Activated CD8-positive, alpha-beta memory T cell treated with anti-CD3 and anti-CD28 coated beads, Interleukin-2, amount 50 U/mL, for 48 hours (primary cell): ENCODE measurements around the gene SMCO2.

ENCODE experiments used
- DNase-seq: peaks from one replicate; pipeline ENCODE4 v3.0.0-alpha.2; 2020

The SMCO2 gene

DNA sequence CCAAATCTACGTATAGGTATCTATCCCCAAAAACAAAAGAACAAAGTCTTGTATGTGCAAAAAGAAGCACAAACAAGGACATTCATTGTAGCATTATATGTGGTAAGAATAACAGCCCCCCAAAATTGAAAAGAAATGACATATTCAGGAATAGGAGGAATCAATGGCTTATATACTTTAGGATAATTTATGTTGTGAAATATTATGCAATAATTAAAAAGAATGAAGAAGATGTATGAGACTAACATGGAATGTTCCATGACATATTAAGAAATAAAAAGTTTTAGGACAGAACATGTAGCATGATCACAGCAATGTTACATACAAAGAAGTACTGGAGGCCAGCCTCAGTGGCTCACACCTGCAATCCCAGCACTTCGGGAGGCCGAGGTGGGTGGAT, 9.1 kb downstream of the SMCO2 start:
- DNase-seq = no peak

GRCh38 chr12:27456618-27457017, 10.1 kb downstream of the SMCO2 start:
- DNase-seq = no peak

DNA sequence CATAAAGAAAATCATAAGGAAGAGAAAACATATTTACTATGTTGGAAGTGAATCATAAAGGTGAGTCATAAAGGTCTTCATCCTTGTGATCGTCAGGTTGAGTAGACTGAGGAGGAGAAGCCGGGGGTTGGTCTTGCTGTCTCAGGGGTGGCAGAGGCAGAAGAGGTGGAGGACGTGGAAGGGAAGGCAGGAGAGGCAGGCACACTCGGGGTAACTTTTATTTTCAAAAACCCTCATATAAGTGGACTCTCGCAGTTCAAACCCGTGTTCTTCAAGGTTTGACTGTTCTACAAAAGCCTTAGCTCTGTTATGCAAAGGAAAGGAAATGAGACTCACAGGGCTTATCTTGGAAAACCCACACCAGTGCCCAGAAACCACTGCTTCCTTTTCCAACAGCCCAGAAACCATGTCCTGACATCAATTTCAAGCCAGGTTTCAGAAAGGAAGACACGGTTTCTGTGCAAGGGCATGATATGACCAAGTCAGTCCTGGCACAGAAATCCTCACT, 14.0 kb downstream of the SMCO2 start:
- DNase-seq = peak; percentile 61

DNA sequence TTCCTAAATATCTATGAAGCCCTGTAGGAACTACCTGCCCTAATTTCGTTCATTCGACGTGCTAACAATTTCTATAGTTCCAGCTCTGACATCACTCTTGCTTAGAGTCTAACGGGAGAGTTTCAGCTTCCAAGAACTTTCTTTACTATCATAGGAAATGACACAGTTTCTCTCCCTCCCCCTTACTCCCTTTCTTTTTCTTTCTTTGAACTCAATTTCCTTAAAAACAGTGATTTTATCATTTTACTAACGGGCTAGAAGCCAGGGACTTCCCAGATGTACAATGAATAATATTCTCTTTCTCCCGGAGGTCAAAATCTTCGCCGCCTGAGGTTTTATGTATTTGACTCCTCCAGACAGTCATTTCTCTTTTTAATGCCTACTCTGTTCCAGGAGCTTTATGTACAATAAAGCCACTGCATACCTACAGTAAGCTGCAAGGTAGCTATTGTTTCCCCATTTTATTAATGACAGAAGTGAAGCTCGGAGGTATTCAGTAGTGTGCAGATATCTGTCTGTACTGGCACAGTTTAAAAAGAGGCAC, 15.7 kb downstream of the SMCO2 start:
- DNase-seq = no peak

GRCh38 chr12:27462851-27463250, 16.3 kb downstream of the SMCO2 start:
- DNase-seq = no peak

DNA sequence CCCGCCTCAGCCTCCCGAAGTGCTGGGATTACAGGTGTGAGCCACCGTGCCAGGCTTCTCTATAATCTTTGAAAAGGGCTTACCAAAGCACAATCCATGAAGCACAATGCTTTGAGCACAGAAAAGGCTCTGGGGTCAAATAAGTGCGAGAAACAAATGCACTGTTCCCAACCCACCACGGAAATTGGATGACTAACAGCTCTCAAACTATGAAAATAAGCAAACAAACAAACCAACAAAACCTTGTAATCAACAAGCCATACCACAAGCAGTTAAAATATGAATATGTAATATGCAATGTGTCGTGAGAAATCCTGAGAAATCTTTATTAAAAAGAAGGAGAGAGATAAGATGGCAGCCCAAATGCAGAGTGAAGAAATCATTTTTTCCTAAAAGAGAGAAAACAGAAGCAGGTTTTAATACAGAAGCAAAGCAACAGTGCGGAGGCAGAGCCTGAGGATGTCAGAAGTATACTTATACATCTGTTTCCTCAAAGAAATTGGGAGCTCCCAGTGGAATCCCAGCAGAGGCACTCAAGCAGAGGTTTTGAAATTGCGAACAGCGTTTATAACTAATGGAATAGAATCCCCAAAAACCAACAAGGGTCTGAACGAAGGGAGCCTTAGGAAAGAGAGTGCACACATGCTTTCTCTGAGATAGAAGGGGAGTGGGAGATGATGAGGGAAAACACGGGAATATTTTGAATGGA, 17.1 kb downstream of the SMCO2 start:
- DNase-seq = no peak

GRCh38 chr12:27464220-27464554, 17.7 kb downstream of the SMCO2 start:
- no peak for DNase-seq

- DNase-seq = no peak
Measured at GRCh38 chr12:27467641-27468040, 21.1 kb downstream of the SMCO2 start.

- no peak for DNase-seq
Measured at GRCh38 chr12:27468241-27468640, 21.7 kb downstream of the SMCO2 start.

- no peak for DNase-seq
Measured at GRCh38 chr12:27469176-27469736, 22.7 kb downstream of the SMCO2 start.

GRCh38 chr12:27472604-27473003, 26.1 kb downstream of the SMCO2 start:
- no peak for DNase-seq

GRCh38 chr12:27474344-27474743, 27.8 kb downstream of the SMCO2 start:
- no peak for DNase-seq

GRCh38 chr12:27477049-27477448, 30.5 kb downstream of the SMCO2 start:
- DNase-seq = no peak

- DNase-seq = no peak
Measured at GRCh38 chr12:27478949-27479348, 32.4 kb downstream of the SMCO2 start.

DNA sequence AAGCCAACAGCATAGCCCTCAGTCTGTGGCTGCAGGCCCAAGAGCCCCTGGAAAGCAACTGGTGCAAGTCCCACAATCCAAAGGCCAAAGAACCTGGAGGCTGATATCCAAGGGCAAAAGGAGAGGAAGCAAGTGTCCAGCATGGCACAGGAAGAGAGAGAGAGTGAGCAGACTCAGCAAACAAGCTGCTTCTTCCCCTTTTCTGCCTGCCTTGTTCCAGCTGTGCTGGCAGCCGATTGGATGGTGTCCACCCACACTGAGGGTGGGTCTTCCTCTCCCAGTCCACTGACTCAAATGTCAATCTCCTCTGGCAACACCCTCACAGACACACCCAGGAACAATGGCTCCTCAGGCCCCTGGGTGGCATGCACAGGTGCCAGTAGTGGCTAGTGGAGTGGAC, 33.5 kb downstream of the SMCO2 start:
- DNase-seq = no peak

DNA sequence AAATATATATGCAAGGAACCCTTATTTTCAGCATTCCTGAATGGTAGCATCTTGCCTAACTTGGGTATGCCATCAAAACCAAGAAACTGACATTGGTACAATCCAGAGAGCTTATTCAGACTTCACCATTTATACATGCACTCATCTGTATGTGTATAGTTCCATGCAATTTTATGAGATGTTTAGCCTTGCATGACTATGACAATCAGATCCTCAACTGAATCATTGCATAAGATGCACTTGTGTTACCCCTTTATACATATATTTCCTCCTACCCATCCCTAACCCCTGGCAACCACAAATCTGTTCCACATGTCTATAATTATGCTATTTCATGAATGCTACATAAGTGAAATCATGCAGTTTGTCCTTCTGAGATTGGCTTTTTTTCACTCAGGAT, 40.4 kb downstream of the SMCO2 start:
- DNase-seq = no peak

DNA sequence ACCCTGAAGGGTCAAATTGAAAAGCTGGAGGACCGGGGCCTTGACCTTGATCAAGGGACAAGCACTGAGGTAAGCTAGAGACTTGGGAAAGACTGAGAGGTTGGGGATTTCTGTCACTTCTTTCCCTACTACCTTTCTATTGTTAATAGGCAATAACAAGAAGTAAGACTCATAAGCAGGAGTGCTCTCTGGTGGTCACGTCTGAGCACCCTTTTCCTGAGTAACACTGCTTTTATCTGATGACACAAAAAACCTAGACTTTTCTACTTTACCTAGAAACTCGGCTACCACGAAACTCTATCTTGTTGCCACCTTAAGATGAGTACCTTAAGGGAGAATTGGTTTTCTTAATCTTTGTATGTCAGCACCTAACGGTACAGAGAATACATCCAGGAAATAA, 41.9 kb downstream of the SMCO2 start:
- no peak for DNase-seq

DNA sequence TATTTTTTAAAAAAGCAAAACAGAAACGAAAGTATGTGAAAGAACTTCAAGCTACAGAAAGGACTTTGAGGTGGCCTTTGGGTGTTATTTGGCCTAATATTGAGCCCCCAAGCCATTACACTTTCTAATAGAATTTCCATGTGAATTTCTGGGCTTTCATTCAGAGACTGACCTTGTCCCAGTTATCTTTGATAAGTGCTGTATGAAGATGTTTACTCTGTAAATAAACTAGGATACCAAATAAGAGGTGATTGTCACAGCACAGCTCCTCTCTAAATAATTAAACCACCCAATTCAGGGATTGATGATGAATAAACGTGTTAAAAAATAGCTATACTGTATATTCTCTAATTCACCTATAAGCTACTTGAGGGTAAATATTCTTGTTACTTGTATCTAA, 44.7 kb downstream of the SMCO2 start:
- no peak for DNase-seq

- DNase-seq = no peak
Measured at GRCh38 chr12:27493260-27493940, 46.9 kb downstream of the SMCO2 start.

DNA sequence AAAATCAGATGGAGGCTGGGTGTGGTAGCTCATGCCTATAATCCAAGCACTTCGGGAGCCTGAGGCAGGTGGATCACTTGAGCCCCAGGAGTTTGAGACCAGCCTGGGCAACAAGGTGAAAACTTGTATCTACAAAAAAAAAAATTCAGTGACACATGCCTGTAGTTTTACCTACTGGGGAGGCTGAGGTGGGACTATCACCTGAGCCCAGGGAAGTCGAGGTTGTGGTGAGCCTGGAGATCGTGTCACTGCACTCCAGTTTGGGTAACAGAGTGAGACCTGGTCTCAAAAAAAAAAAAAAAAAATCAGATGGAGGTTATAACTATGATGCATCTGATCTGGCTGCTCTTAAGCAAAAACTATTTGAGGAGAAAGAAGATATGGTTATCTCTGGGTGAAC, 50.9 kb downstream of the SMCO2 start:
- DNase-seq = no peak

- no peak for DNase-seq
Measured at GRCh38 chr12:27498149-27498548, 51.6 kb downstream of the SMCO2 start.

DNA sequence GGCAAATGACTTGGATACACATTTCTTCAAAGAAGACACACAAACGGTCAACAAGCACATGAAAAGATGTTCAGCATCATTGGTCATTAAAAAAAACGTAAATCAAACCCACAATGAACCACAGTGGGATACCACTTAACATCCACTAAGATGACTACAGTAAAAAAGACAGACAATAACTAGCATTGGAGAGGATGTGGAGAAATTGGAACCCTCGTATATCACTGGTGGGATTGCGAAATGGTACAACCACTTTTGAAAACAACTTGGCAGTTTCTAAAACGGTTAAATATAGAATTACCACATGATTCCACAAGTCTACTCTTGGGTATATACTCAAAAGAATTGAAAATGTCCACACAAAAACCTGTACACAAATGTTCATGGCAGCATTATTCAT, 52.2 kb downstream of the SMCO2 start:
- DNase-seq = no peak

DNA sequence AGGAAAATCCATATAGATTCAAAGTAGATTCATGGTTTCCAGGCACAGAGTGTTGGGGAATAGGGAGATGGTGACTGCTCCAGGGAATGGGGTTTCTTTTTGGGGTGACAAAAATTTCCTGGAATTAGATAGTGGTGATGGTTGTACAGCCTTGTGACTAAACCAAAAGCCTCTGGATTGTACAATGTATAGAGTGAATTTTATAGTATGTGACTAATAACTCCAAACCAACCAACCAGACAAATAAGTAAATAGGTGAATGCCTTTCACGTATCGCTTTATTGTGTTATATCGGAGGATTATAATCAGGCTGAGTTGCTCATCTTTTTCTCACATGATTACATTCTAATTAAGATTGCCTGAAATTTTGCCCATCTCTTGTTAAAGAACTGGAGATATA, 52.8 kb downstream of the SMCO2 start:
- DNase-seq = no peak

GRCh38 chr12:27500546-27500945, 54.0 kb downstream of the SMCO2 start:
- no peak for DNase-seq
